ENCODE measurements around the gene KLHL34. TPM values are rescaled to one million over a fixed set of nuclear protein-coding genes. Genes with fewer than 3 reads are reported as not detected.

The KLHL34 gene
- total RNA-seq, 1 experiment from 2014 or later, result not detected

GRCh38 chrX:21678048-21678612 is 20.0 kb upstream of the KLHL34 start:
- H3K4me2 ChIP-seq, result no peak overlapping the region
- peaks cover 10% of the 10 kb centered on the region; the same call in 1 of the 2 replicates for H3K4me1 ChIP-seq (replicated peaks; ENCODE audit: insufficient read depth)
- H3K79me2 ChIP-seq (ENCODE audit: low read depth), result no peaks in the 10 kb centered on the region
- H3K27me3 ChIP-seq (ENCODE audit: insufficient read depth, low read depth), result no peaks in the 10 kb centered on the region
- no peaks in the 10 kb centered on the region for H3K9me2 ChIP-seq (ENCODE audit: insufficient read depth)
- intact Hi-C loops (cut with micrococcal nuclease; ENCODE audit: unreplicated experiment), result no loop called here
- H4K20me1 ChIP-seq (ENCODE audit: insufficient read depth), result no peaks in the 10 kb centered on the region
- H2AFZ ChIP-seq, result no peak overlapping the region
- CTCF ChIA-PET, result no interaction called here
- H3F3A ChIP-seq (ENCODE audit: insufficient read depth, low read depth), result no peaks in the 10 kb centered on the region
- no peaks in the 10 kb centered on the region for H3K9me3 ChIP-seq (ENCODE audit: insufficient read depth, low read depth)
- no TSS peak for BruUV-seq (replicated peaks)
- TF ChIP-seq CTCF (conservative IDR thresholded peaks at IDR 0.05) (no peak), EZH2 (IDR thresholded peaks at IDR 0.05; ENCODE audit: low read depth) (no peak)
- no peak for DNase-seq
- no peak overlapping the region for H3K4me3 ChIP-seq
- POLR2A ChIA-PET (ENCODE audit: unreplicated experiment), result no interaction called here
- no peak overlapping the region for H3K27ac ChIP-seq
- H3K36me3 ChIP-seq (ENCODE audit: low read depth), result no peaks in the 10 kb centered on the region

GRCh38 chrX:21675931-21676330 is 17.8 kb upstream of the KLHL34 start:
- ChIA-PET CTCF (no interaction called here), POLR2A (ENCODE audit: unreplicated experiment) (no interaction called here)
- no TSS peak for BruUV-seq (replicated peaks)
- H3K9me2 ChIP-seq (ENCODE audit: insufficient read depth), result no peaks in the 10 kb centered on the region
- no peaks in the 10 kb centered on the region for H3K9me3 ChIP-seq (ENCODE audit: insufficient read depth, low read depth)
- intact Hi-C loops (cut with micrococcal nuclease; ENCODE audit: unreplicated experiment), result no loop called here
- no peaks in the 10 kb centered on the region for H3F3A ChIP-seq (ENCODE audit: insufficient read depth, low read depth)
- no peak overlapping the region for H2AFZ ChIP-seq
- H3K79me2 ChIP-seq (ENCODE audit: low read depth), result no peaks in the 10 kb centered on the region
- H4K20me1 ChIP-seq (ENCODE audit: insufficient read depth), result no peaks in the 10 kb centered on the region
- DNase-seq, result no peak
- no peaks in the 10 kb centered on the region for H3K36me3 ChIP-seq (ENCODE audit: low read depth)
- no peak overlapping the region for H3K4me2 ChIP-seq
- no peaks in the 10 kb centered on the region for H3K27me3 ChIP-seq (ENCODE audit: insufficient read depth, low read depth)
- no peak for TF ChIP-seq EZH2 (IDR thresholded peaks at IDR 0.05; ENCODE audit: low read depth)
- TF ChIP-seq CTCF (conservative IDR thresholded peaks at IDR 0.05), result no peak
- H3K4me3 ChIP-seq, result no peak overlapping the region
- H3K27ac ChIP-seq, result no peak overlapping the region
- peaks cover 10% of the 10 kb centered on the region; the same call in 1 of the 2 replicates for H3K4me1 ChIP-seq (replicated peaks; ENCODE audit: insufficient read depth)

GRCh38 chrX:21674430-21675186 is 16.5 kb upstream of the KLHL34 start:
- no peaks in the 10 kb centered on the region for H3K79me2 ChIP-seq (ENCODE audit: low read depth)
- H3K9me2 ChIP-seq (ENCODE audit: insufficient read depth), result no peaks in the 10 kb centered on the region
- no peak for DNase-seq
- no peak for TF ChIP-seq EZH2 (IDR thresholded peaks at IDR 0.05; ENCODE audit: low read depth)
- H2AFZ ChIP-seq, result no peak overlapping the region
- H4K20me1 ChIP-seq (ENCODE audit: insufficient read depth), result no peaks in the 10 kb centered on the region
- CTCF ChIA-PET, result no interaction called here
- BruUV-seq (replicated peaks), result no TSS peak
- peaks cover 10% of the 10 kb centered on the region; the same call in 1 of the 2 replicates for H3K4me1 ChIP-seq (replicated peaks; ENCODE audit: insufficient read depth)
- POLR2A ChIA-PET (ENCODE audit: unreplicated experiment), result no interaction called here
- H3K27ac ChIP-seq, result no peak overlapping the region
- H3K36me3 ChIP-seq (ENCODE audit: low read depth), result no peaks in the 10 kb centered on the region
- no peaks in the 10 kb centered on the region for H3K9me3 ChIP-seq (ENCODE audit: insufficient read depth, low read depth)
- H3K4me2 ChIP-seq, result no peak overlapping the region
- no peak overlapping the region for H3K4me3 ChIP-seq
- no peaks in the 10 kb centered on the region for H3K27me3 ChIP-seq (ENCODE audit: insufficient read depth, low read depth)
- intact Hi-C loops (cut with micrococcal nuclease; ENCODE audit: unreplicated experiment), result no loop called here
- H3F3A ChIP-seq (ENCODE audit: insufficient read depth, low read depth), result no peaks in the 10 kb centered on the region

All from PC-9 (cell line).